ENCODE results near the gene TSPAN18.

Gene TSPAN18

GRCh38 chr11:44777209-44778194 is 50.7 kb downstream of the TSPAN18 start:
- DNase-seq (ENCODE audit: low read depth in 2 of 2), result no peak

- DNase-seq (ENCODE audit: low read depth in 2 of 2), result no peak
Measured at GRCh38 chr11:44778195-44779100, 51.7 kb downstream of the TSPAN18 start.

GRCh38 chr11:44779736-44780520 is 53.2 kb downstream of the TSPAN18 start:
- no peak for DNase-seq (ENCODE audit: low read depth in 2 of 2)

- no peak for DNase-seq (ENCODE audit: low read depth in 2 of 2)
Measured at GRCh38 chr11:44780940-44781631, 54.3 kb downstream of the TSPAN18 start.

- DNase-seq (ENCODE audit: low read depth in 2 of 2), result no peak
Measured at GRCh38 chr11:44781655-44782054, 54.9 kb downstream of the TSPAN18 start.

GRCh38 chr11:44782478-44782877 is 55.7 kb downstream of the TSPAN18 start:
- DNase-seq (ENCODE audit: low read depth in 2 of 2), result no peak

- no peak for DNase-seq (ENCODE audit: low read depth in 2 of 2)
Measured at GRCh38 chr11:44784436-44784760, 57.6 kb downstream of the TSPAN18 start.

GRCh38 chr11:44784851-44785250 is 58.1 kb downstream of the TSPAN18 start:
- no peak for DNase-seq (ENCODE audit: low read depth in 2 of 2)

- DNase-seq (ENCODE audit: low read depth in 2 of 2), result no peak
Measured at GRCh38 chr11:44785856-44786607, 59.3 kb downstream of the TSPAN18 start.

- DNase-seq (ENCODE audit: low read depth in 2 of 2), result no peak
Measured at GRCh38 chr11:44787070-44787469, 60.3 kb downstream of the TSPAN18 start.

- DNase-seq (ENCODE audit: low read depth in 2 of 2), result no peak
Measured at GRCh38 chr11:44787981-44788380, 61.2 kb downstream of the TSPAN18 start.

GRCh38 chr11:44788536-44789261 is 61.9 kb downstream of the TSPAN18 start:
- no peak for DNase-seq (ENCODE audit: low read depth in 2 of 2)

GRCh38 chr11:44789496-44789895 is 62.7 kb downstream of the TSPAN18 start:
- no peak for DNase-seq (ENCODE audit: low read depth in 2 of 2)

GRCh38 chr11:44790211-44790610 is 63.4 kb downstream of the TSPAN18 start:
- DNase-seq (ENCODE audit: low read depth in 2 of 2), result no peak

GRCh38 chr11:44791316-44791925 is 64.7 kb downstream of the TSPAN18 start:
- no peak for DNase-seq (ENCODE audit: low read depth in 2 of 2)

- DNase-seq (ENCODE audit: low read depth in 2 of 2), result no peak
Measured at GRCh38 chr11:44792171-44792570, 65.4 kb downstream of the TSPAN18 start.

- DNase-seq (ENCODE audit: low read depth in 2 of 2), result no peak
Measured at GRCh38 chr11:44793350-44794090, 66.8 kb downstream of the TSPAN18 start.

GRCh38 chr11:44795803-44796535 is 69.2 kb downstream of the TSPAN18 start:
- DNase-seq (ENCODE audit: low read depth in 2 of 2), result no peak
